ENCODE results near the gene PTPRG.

GRCh38 chr3:62255758-62256157, 694.4 kb downstream of the PTPRG start:
- TF ChIP-seq CTCF (conservative IDR thresholded peaks at IDR 0.05) (no peak), ZFX (IDR thresholded peaks at IDR 0.05) (no peak)
